ENCODE measurements around the gene EIF2S2.

Gene EIF2S2

DNA sequence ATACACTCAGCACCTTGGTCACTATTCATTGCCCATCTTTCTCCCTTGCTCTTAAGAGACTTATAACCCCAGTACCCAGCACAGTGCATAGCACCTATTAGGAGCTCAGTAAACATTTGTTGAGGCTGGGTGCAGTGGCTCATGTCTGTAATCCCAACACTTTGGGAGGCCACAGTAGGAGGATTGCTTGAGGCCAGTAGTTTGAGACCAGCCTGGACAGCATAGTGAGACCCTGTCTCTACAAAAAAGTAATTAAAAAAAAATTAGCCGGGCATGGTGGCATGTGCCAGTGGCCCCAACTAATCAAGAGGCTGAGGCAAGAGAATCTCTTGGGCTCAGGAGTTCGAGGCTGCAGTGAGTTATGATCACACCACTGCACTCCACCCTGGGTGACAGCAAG is 8.2 kb upstream of the EIF2S2 start:
- DNase-seq = no peak

DNA sequence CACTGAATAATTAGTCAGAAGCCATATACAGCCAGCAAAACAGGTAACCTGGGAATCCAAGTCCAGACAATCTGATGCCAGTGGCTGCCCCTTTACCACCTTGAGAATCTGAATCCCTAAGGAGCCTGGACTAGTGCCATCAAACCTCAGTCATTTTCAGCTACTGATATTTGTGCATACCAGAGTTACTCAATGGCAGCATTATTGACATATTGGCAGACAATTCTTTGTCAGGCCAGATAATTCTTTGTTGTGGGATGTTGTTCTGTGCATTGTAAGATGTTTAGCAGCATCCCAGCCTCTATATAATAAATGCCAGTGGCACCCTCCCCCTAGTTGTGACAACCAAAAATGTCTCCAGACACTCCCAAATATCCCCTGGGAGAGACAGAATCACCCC is 3.2 kb upstream of the EIF2S2 start:
- DNase-seq = no peak

DNA sequence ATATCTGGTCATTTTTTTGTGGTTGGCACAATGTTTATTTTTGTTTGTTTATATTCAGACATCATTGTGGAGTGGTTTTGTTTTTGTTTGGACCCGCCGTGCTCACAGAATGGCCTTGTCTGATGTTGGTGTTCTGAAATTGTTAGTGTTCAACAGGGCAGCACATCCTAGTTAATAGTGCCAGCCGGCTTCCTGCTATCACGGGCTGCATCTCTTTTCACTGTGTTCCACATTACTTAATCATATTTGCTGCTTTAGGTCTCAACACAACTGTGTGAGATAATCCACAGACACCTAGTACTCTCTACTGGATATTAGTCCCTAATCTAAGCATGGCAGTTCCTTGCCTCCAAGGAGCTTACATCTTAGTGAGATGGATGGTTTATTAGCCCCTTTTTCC is 2.8 kb upstream of the EIF2S2 start:
- DNase-seq = no peak

DNA sequence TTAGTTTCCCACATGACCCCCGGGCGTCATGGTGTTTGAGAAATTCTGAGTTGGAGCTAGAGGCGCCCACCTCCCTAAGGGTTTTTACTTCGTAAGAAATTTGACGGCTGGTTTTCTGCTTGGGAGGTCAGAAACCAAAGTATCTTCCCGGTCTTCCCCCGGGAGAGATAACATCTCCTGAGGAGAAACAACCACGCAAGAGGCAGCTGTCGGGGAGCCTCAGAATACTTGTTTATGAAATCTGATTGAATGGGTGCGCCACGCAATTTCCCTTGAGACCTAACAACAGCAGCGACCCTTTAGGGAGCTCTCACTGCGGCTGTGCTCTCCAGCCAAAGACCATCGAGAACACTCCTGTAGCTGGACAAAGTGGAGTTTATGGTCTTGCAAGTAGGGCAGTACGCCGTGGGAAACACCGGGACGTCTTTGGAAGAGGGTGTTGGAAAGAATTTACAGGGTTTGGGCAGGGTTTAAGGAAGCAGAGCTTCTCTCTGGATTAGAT is 608 bp upstream of the EIF2S2 start:
- no peak for DNase-seq

DNA sequence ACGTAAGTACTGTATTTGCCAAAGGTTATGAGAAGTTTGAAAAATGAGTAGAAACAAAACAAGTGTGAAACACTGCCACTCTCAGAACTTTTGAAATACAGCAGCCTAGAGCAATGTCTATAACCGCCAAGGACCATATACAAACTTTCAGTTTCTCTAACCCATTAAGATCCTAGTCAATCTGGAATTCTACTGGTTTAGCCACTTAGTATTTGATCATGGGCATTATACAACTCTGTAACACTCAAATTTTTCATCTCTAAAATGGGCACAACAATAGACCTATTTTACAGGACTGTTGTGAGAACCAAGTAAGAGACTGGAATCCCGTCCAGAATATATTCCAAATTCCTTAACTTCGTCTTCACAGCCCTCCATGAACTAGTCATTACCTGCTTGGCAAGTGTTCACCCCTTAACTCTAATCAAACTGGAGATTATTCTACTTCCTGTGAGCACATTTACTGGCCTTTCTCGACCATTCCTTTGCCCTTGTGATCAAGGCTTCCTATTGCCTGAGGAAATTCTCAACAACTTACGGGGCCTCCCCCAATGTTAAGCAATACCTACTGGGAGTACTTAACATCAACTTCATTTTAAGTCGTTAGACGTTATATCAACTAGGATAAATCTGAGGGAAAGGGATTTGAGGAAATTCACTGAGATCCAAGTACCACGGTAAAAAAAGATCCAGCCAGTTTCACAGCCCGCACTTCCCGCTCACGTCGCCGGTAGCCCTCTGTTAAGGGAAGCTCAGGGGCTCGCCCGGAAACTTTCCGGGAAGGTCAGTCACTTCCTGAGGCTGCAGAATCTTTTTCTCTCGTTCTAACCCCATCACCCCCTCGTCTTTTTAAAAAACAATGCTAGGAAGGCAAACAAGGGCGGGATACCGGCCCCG is 1.1 kb downstream of the EIF2S2 start:
- DNase-seq = no peak

DNA sequence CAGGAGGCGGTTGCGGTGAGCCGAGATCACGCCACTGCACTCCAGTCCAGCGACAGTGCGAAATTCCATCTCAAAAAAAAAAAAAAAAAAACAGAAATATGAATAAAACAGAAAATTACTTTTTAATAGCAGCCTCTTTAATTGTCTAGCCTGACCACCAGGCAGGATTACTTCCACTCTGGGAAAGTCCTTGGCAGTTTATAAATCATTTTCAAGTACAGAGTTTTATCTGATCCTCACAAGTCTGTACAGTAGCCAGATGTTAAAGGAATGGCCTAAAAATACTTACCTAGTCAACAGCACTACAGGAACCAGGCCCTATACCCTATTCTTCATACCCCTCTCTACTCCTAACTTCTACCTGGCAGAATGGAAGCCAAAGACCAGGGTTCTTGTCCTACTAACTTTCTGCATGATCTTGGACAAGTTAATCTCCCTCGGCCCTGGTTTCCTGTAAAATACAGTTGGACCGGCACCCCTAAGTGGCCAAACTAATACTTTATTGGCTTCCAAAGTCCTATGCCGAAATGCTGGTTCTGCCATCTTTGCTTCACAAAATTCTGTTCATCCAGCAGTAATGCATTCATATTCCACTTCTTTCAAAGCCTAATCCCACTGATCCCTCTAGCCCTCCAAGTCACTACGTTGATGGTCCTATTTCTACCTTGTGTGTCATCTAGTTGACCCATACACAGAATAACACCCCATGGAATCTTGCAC is 1.9 kb downstream of the EIF2S2 start:
- no peak for DNase-seq

DNA sequence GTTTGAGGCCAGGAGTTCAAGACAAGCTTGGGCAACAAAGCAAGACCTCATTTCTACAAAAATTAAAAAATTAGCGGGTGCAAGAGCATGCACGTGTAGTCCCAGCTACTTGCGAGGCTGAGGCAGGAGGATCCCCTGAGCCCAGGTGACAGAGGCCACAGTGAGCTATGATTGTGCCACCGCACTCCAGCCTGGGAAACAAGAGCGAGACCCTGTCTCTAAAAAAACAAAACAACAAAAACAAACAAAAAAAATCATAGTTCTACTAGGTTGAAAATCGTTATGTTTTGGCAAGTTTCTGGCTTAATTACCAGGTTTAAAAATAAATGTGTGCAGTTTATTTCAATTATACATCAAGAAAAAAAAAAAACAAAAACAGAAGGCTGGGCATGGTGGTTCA is 2.6 kb downstream of the EIF2S2 start:
- no peak for DNase-seq

DNA sequence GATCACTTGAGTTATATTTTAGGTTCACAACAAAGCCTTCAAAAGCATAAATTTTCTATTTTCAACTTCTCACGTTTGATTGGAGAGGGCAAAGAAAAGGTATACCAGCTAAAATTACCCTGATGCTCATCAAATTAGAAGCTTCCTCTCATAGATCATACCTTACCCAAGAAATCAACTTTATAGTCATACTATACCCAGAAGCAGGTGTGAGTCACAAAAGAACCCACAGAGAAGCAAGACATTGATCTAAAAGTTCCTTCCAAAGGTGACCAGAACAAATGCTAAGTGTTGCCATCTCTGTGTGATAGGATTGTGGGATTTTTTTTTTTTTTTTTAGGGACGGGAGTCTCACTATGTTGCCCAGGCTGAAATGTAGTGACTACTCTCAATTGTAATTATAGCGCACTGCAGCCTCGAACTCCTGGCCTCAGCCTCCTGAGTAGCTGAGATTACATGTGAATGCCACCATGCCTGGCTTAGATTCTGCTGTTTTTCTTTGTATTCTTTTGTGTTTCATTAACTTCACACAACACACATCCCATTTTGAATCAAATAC is 3.3 kb downstream of the EIF2S2 start:
- DNase-seq = no peak

DNA sequence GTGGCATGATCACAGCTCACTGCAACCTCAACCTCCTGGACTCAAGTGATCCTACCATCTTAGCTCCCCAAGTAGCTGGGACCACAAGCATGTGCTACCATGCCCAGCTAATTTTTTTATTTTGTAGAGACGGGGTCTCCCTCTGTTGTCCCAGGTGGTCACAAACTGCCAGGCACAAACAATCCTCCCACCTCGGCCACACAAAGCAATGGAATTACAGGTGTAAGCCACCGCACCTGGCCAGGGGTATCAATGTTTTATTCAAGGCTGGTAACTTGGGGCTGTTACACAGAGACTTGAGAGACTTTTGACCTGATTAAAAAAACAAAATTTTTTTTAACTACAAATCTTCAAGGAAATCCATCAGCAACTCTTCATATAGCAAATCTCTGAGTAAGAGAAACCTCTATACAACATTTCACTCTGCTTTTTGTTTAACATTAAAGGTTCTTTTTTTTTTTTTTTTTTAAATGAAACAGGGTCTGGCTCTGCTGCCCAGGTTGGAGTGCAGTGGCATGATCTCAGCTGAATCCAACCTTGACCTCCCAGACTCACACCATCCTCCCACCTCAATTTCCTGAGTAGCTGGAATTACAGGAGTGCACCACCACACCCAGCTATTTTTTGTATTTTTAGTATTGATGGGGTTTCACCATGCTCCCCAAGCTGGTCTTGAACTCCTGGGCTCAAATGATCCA is 5.9 kb downstream of the EIF2S2 start:
- no peak for DNase-seq

DNA sequence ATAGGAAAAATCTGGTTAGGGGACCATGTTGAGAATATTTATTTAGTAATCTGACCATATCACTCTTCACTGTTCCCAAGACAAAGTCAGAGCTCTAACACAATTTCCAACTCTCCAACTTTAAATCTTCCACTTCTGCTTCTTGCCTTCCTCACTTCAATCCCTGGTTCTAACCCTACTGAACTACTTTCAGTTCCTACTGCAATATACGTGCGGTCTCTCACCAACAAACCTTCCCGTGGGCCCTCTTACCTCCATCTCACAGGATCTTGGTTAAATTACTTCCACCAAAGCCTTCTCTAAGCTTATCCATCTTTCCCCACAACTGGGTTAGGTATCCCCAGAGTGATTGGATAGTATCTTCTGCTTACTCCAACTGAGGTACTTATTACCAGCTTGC is 8.0 kb downstream of the EIF2S2 start:
- no peak for DNase-seq

DNA sequence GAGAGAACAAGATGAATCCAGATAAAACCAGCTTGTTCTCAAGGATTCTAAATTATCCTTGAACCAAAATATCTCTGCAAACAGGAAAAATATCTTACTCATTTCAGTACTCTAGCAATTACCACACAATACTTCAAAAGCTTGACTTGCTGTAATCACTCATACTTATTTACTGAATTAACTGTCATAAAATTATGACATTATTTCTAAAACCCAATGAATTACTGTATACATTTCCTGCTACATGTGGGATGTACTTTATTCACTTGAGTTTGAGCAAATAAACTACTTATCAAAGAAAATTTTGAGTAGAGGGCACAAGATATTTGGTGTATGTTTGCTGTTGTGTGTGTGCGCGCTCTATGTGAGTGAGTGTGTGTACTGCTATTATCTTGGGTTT is 9.7 kb downstream of the EIF2S2 start:
- DNase-seq = no peak

DNA sequence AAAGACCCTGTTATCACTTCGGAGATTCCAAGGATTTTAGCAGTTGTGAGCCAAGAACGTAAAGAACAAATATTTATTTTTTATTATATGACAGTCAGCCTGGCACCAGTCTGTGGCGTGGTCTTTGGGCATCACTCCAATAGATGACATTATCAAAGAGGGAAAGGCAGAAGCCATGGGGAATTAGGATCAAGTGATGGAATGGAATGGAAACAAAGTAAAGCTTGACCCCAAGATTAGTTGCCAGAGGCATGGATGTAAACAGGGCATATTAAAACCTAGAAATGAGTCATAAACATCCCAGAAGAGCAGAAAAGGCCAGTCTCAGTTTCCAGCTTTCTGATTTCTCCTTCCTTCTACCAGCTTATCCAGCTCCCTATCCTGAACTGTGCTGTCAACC is 11.5 kb downstream of the EIF2S2 start:
- DNase-seq = no peak

DNA sequence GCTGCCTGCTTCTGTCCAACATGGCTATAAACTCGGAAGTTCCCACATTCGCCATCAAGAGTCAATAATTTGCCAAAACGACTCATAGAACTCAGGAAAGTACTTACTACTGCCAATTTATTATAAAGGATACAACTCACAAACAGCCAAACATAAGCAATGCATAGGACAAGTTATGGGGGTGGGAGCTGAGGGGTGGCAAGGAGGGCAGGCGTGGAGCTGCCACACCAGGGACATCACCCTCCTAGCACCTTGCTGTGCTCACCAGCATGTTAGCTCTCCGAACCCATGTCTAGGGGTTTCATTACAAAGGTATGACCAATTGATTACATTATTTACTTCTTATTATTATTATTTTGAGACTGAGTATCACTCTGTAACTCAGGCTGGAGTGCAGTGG is 12.4 kb downstream of the EIF2S2 start:
- DNase-seq = no peak

DNA sequence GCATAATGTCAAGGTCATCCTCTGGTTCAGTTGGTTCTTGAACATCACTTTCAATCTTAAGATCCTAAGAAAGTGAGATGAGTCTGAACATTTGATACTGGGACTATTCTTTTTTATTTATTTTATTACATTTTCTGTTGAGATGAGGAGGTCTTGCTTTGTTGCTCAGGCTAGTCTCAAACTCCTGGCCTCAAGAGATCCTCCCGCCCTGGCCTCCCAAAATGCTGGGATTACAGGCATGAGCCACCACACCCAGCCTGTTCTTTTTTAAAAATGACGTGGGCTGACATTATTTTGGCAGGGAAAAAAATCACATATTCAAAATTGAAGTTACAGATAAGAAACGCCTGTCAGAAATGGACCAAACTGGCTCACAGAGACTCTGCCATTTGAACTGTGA is 13.5 kb downstream of the EIF2S2 start:
- DNase-seq = no peak

DNA sequence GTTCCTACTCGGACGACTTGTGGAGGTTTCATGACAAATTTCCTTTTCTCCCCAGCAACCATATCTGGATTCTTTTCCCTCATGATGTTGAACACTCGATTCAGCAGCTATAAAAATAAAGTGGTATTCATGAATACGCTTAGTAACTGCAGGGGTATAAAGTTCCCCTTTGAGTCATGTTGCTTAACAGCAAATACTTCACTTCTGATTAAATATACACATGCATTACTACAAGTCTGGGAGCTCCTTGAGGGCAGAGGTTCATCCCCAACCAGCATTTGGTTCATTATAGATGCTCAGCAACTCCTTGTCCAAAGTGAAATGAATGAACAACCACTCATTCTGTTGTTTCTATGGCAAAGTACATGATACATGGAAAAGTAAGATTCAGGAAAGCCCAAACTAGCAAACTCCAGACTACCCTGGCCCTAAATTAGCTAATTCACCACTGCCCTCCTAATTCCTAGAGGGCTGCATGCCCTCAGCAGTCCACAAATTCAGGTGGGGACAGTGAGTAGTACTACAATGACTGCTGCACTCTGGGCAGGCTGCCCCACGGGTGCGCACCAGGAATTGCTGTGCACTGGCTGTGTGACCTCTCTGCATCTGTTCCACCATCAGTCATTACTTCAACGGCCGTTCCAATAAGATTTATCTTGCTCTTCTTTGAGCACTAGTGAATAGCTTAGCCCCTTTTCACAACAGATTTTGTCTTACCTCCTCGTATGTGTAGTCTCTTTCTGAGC is 15.2 kb downstream of the EIF2S2 start:
- no peak for DNase-seq

DNA sequence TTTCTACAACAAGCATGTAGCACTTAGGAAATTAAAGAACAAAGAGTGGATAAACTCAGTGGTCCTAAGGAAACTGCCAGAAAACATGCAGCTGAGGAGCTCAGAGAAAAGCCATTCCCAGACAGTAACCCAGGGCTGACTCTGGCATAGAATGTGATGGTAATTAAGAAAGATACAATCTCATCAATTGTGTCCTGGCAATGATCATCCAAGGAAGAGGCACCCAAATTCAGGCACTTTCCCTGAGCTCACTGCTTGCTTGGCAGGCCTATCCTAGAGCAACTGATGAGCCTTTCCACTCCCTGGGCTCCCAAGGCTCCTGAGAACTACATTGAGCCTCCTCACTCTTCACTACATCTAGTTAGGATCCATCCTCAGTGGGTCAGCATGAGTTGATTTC is 16.2 kb downstream of the EIF2S2 start:
- no peak for DNase-seq

DNA sequence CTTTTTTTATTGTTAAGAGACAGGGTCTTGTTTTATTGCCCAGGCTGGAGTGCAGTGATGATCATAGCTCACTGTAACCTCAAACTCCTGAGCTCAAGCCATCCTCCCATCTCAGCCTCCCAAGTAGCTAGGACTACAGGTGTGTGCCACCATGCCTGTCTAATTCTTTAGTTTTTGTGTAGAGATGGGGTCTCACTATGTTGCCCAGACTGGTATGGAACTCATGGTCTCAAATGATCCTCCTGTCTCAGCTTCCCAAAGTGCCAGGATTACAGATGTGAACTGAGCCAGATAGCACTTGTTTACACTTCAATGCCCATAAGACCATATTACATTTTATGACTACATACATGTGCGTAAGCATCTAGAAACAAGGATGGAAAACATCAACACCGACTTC is 18.1 kb downstream of the EIF2S2 start:
- DNase-seq = no peak

DNA sequence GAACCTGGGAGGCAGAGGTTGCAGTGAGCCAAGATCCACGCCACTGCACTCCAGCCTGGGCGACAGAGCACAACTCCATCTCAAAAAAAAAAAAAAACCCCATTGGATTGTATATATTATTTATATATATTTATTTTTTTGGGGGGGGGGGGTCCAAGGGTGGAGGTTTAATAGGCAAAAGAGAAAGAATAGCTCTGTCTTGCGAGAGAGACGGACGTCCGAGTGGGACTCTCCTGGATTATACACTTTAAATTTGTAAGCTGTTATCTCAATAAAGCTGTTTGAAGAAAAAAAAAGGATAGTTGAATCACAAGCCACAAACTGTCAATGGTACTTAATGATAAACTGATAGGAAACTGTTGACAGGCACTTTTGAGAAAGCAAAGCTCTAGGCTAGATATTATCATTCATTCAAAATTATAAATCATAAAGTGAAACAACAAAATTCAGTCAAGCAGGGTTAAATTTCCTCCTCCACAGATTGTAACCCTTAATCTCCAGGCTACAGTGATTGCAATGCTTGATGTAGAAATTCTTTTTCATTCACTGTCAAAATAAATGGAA is 20.3 kb downstream of the EIF2S2 start:
- DNase-seq = no peak

DNA sequence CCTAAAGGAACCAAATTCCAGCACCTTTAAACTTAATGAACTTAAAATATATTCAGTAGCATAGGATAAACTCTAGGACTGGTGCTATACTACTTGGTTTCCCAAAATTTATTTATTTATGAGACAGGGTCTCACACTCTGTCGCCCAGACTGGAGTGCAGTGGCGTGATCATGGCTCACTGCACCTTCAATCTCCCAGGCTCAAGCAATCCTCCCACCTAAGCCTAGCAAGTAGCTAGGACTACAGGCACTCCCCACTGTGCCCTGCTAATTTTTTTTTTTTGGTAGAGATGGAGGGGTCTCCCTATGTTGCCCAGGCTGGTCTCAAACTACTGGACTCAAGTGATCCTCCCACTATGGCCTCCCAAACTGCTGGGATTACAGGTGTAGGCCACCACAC is 21.4 kb downstream of the EIF2S2 start:
- DNase-seq = no peak

DNA sequence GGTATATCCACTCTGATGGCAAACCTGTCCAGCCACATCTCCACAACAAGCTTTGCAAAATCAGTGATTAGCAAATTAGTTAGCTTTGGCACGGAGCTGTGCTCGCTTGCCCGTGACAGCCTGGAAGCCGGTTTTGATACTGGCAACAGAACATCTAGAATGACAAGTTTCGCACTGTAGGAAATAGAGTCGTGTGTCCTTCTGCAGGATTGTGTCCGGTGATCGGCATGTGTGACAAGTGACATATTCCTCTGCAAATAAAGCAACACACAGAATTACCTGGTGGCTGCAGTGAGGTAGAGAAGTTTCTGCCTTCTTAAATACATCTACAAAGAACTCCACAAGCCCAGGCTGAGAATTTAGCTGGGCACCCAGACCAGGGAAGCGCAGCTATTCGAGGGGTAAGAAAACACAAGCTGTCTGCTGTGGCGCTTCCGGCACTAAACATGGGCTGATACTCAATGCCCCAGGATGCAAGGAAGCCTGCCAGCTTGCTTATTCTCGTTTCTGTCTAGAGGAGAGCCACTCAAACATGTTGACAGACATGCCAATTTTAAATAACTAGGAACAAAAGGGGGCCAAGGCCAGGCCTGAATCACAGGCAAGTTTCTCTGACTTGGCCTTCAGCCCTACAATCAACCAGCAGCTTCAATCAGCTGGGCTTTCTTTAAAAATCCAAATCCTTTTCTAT is 22.2 kb downstream of the EIF2S2 start:
- DNase-seq = no peak

DNA sequence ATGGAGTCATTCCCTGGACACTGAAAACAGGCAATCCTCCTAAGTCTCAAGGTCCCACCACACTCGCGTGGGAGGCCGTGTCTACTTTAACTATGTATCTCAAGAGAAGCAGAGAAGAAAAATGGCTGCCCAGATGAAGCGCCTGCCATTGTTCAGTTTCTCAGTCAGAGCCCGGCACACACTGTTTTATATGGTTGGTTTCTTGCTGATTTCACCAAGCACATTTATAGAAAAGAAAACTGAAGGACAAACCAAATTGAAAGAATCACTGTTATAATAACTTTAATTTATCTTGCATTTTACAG is 22.9 kb downstream of the EIF2S2 start:
- no peak for DNase-seq
